ENCODE measurements around the gene ZHX3. TPM values are rescaled to one million over a fixed set of nuclear protein-coding genes. Genes with fewer than 3 reads are reported as not detected.

ZHX3 gene
- total RNA-seq, 4 donors from 2014 or later: 57.8 to 74.8 (median 60.5) TPM

DNA sequence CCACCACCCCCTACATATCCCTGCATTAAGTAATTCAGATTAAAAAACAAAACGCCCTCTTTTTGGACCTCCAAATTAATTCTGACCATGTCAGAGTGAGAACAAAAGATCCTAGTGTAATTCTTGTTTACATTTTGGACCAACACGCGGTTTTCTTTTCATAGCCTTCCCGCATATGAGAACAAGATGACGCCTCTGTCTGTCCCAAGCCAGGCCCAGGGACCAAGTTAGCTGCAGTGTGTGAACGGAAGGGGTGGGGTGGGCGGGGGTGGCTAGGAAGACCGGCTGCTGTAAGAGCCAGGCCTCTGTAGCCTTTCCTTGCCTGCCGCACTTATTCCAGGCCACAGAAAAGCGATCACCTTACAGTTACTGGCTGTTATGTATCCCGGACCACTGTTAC is 112.2 kb downstream of the ZHX3 start:
- Histone ChIP-seq H3K27me3 (no peaks in the 10 kb centered on the region), H3K27ac (peak overlapping the region in 1 of 3 donors; percentile 50), H3K4me3 (replicated peaks in 1 of 3) (no peak overlapping the region), H3K4me1 (no peaks in the 10 kb centered on the region), H3K36me3 (peaks cover 6 to 18% of the 10 kb centered on the region in 2 donors), H3K9me3 (no peaks in the 10 kb centered on the region)
- no peak for DNase-seq
- TF ChIP-seq, protein P1, sequence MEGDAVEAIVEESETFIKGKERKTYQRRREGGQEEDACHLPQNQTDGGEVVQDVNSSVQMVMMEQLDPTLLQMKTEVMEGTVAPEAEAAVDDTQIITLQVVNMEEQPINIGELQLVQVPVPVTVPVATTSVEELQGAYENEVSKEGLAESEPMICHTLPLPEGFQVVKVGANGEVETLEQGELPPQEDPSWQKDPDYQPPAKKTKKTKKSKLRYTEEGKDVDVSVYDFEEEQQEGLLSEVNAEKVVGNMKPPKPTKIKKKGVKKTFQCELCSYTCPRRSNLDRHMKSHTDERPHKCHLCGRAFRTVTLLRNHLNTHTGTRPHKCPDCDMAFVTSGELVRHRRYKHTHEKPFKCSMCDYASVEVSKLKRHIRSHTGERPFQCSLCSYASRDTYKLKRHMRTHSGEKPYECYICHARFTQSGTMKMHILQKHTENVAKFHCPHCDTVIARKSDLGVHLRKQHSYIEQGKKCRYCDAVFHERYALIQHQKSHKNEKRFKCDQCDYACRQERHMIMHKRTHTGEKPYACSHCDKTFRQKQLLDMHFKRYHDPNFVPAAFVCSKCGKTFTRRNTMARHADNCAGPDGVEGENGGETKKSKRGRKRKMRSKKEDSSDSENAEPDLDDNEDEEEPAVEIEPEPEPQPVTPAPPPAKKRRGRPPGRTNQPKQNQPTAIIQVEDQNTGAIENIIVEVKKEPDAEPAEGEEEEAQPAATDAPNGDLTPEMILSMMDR (IDR thresholded peaks at IDR 0.05): no peak
- TF ChIP-seq POLR2A (IDR thresholded peaks at IDR 0.05): no peak
- intact Hi-C loops (cut with DNase I): no loop called here
- WGBS, 2 donors: 90 to 92% methylated on average over 11 of the region's 11 CpGs

DNA sequence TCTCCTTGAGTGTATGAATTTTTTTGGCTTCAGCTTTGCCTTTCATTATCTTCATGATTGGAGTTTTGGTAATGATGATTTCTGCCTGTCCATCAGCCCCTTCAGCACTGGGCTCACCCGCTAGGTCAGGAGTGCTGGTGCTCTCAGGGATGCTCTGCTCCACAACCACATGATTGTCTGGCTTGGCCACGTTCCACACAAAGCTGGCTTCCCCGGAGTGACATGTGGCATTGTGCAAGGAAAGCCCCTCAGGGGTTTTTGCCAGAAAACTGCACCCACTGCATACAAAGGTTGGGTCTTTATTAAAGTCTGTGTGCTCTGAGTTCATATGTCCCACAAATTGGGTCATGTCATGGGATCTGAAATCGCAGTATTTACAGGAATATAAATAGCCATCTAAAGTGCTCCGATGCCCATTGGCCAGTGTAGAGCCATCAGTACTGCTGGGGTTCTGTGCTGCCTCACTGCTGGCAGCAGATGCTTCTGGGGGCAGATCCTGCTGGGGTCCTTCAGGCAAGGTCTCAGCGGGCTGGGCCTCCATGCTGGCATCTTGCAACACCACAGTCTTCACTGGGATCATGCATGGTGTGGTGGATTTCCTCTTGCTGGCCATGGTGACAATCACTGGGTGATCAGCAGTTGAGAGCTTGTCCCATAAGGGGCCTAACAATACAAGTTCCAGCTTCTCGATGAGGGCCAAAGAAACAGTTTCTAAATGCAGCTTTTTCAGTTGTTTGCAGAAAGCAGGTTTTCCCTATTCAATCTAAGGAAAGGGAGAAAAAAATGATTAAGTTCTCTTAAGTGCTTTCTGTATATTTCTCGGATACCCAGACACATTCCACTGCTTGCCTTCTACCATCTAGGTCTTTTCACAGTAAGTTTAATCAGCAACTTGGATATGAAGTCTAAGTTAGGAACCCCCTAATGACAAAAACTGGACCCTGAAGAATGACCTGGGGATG is 112.9 kb downstream of the ZHX3 start:
- Histone ChIP-seq H3K4me1 (no peaks in the 10 kb centered on the region), H3K27ac (no peak overlapping the region), H3K27me3 (no peaks in the 10 kb centered on the region), H3K4me3 (replicated peaks in 1 of 3) (no peak overlapping the region), H3K36me3 (peaks cover 6 to 18% of the 10 kb centered on the region in 2 donors), H3K9me3 (no peaks in the 10 kb centered on the region)
- DNase-seq: no peak
- intact Hi-C loops (cut with DNase I): no loop called here
- TF ChIP-seq, protein P1 (IDR thresholded peaks at IDR 0.05): no peak
- TF ChIP-seq POLR2A (IDR thresholded peaks at IDR 0.05): no peak
- 91 to 95% methylated on average over 8 of the region's 8 CpGs for WGBS, 2 donors

DNA sequence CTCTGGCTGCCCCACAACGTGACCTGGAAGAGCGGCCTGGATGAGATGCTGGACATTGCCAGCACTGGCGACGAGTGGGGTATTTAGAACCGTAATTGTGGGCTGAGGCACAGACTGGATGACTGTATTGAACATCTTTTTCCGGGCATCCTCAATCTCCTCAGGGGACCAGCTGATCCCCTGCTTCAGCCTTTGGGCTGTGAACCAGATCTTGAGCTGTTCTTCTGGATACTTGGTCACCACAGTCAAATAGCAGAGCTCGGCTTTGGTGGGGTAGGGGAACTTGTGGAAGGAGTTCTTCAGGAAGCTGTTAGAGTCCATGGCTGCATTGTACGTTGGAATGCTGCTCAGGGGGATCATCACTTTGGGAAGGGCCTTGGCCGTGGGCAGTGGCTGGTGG is 113.9 kb downstream of the ZHX3 start:
- DNase-seq: no peak
- no peaks in the 10 kb centered on the region for H3K4me1 ChIP-seq
- no peaks in the 10 kb centered on the region for H3K27me3 ChIP-seq
- intact Hi-C loops (cut with DNase I): no loop called here
- H3K27ac ChIP-seq: no peak overlapping the region
- H3K36me3 ChIP-seq: peaks cover 6 to 18% of the 10 kb centered on the region in 2 donors
- WGBS, 2 donors: 94 to 95% methylated on average over 8 to 9 of the region's 9 CpGs
- TF ChIP-seq, protein P1 (IDR thresholded peaks at IDR 0.05): no peak
- no peak for TF ChIP-seq POLR2A (IDR thresholded peaks at IDR 0.05)
- no peak overlapping the region for H3K4me3 ChIP-seq (replicated peaks in 1 of 3)
- no peaks in the 10 kb centered on the region for H3K9me3 ChIP-seq

DNA sequence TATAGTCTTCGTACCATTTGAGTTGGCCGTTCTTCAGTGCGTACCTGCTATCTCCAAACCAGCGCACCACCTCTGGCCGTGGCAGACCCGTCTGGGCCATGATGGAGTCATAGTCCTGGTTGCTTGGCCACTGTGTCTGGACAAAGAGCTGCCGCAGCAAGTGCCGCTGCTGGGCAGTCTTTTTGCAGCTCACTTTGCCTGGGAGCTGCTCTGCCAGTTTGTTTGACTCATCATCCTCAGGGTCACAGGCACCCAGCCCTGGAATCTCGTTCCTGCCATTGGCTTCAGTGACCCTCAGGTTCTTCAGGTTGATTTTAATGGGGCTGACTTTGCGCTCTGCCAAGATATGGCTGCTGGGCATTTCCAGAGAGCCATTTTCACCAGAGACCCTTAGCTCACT is 115.1 kb downstream of the ZHX3 start:
- Histone ChIP-seq H3K9me3 (no peaks in the 10 kb centered on the region), H3K27me3 (no peaks in the 10 kb centered on the region), H3K27ac (no peak overlapping the region), H3K4me3 (replicated peaks in 1 of 3) (no peak overlapping the region), H3K36me3 (peaks cover 6 to 18% of the 10 kb centered on the region in 2 donors), H3K4me1 (no peaks in the 10 kb centered on the region)
- intact Hi-C loops (cut with DNase I): no loop called here
- WGBS, 2 donors: 95 to 97% methylated on average over 10 of the region's 10 CpGs
- no peak for DNase-seq
- TF ChIP-seq POLR2A (IDR thresholded peaks at IDR 0.05): no peak
- TF ChIP-seq, protein P1 (IDR thresholded peaks at IDR 0.05): no peak

DNA sequence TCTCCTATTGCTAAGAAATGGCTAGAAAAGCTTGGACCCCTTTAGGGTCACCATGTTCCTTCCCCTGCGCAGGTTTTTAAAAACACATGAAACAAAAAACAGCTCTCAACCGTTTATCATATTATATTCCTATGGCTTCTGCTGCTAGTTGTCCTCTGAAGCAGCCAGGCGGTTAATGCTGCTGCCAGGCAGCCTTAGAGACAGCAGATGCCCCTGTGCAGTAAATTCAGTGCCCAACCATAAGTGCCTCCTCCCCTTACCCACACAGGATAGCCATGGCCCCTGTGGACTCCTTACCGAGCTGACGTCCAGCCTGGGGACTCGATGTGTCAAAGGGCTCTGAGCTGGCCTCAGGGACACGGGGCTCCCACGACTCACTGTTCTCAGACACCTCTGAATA is 115.8 kb downstream of the ZHX3 start:
- no peaks in the 10 kb centered on the region for H3K9me3 ChIP-seq
- peaks cover 6 to 18% of the 10 kb centered on the region in 2 donors for H3K36me3 ChIP-seq
- H3K27ac ChIP-seq: no peak overlapping the region
- 95 to 96% methylated on average over 7 of the region's 8 CpGs for WGBS, 2 donors
- no peak for DNase-seq
- no peaks in the 10 kb centered on the region for H3K27me3 ChIP-seq
- TF ChIP-seq, protein P1 (IDR thresholded peaks at IDR 0.05): no peak
- TF ChIP-seq POLR2A (IDR thresholded peaks at IDR 0.05): no peak
- H3K4me3 ChIP-seq (replicated peaks in 1 of 3): no peak overlapping the region
- no peaks in the 10 kb centered on the region for H3K4me1 ChIP-seq
- intact Hi-C loops (cut with DNase I): no loop called here
